Pancreas (tissue), 10 donors: Measurements from ENCODE around the gene TRAF7. TPM values are rescaled to one million over a fixed set of nuclear protein-coding genes. Genes with fewer than 3 reads are reported as not detected.

ENCODE experiments used
- ATAC-seq, 4 donors: fragments of 200-7000 bp; cut with Tn5 transposase; one replicate each; pipeline versions ENCODE4 v1.8.0 to v1.9.1; 2020; ENCODE audit warnings: mild to moderate bottlenecking in 4 of 4, moderate library complexity in 4 of 4
- DNase-seq, 6 donors: peaks; one replicate each; pipeline ENCODE4 v3.0.0-alpha.2; 2020
- FAIRE-seq: peaks from 2 replicates; lab custom pipeline; 2012; peaks lifted over from hg19 to GRCh38; lab: Jason Lieb, UNC
- H3K27ac ChIP-seq, 4 donors: fragments of 200-600 bp; sonication (generic); 1 replicate in 3 of 4; 2 replicates in 1 of 4; pipeline versions ENCODE4 v1.5.0 to v1.8.0; 2020
- H3K27me3 ChIP-seq, 4 donors: fragments of 200-600 bp; one replicate each; pipeline ENCODE4 v1.8.0; 2021
- H3K36me3 ChIP-seq, 3 donors: fragments of 200-600 bp; sonication (generic) in 1 of 3; one replicate each; pipeline versions ENCODE4 v1.5.0 to v1.8.0; 2020 to 2021
- H3K4me1 ChIP-seq, 3 donors: fragments of 200-600 bp; one replicate each; pipeline ENCODE4 v1.8.0; 2021
- H3K4me3 ChIP-seq, 4 donors: fragments of 200-600 bp; sonication (generic) in 2 of 4; one replicate each; pipeline versions ENCODE4 v1.5.0 to v1.8.0; 2020 to 2021
- H3K9me3 ChIP-seq, 4 donors: fragments of 200-600 bp; one replicate each; pipeline ENCODE4 v1.8.0; 2021
- CTCF ChIP-seq, 4 donors: fragments of 200-600 bp; sonication (generic) in 3 of 4; IDR thresholded peaks; one replicate each; pipeline versions ENCODE4 v1.5.0 to v1.8.0; 2021; ENCODE audit warnings: antibody characterized with exemption in 4 of 4
- WGBS, 2 donors: extraction: QIAGEN DNeasy Blood & Tissue Kit; methylation state at CpG; one replicate each; pipeline ENCODE4 v1.1.7; 2013; 5-methylcytosine and 5-hydroxymethylcytosine counted together
- intact Hi-C, 3 donors: fragments of 100-400 bp; cut with DNase I; formaldehyde crosslinking; loops; one replicate each; pipeline versions ENCODE4 v1.11.1 to v1.14.2; 2022
- polyA plus RNA-seq, 2 donors: library from polyadenylated mRNA; stranded (reverse); fragments of 200-250 nt; gene quantifications; one replicate each; pipeline ENCODE4 v1.2.3, GENCODE V29; 2013
- total RNA-seq, 6 donors: library from RNA; stranded (reverse); fragmentation: NEBNext Ultra II Directional in 4 of 6; extraction: Animal tissue kit (Norgen Biotek cat#: 25700) in 4 of 6; gene quantifications; one replicate each; pipeline versions ENCODE4 v1.2.1 to v1.2.4, GENCODE V29; 2021 to 2023
- donor health status: healthy with polysubstance abuse.
- donor health status: DM: no; HTN: no; CAD: no; lungs with moderate emphysema.
- donor health status: DM: no; HTN: no; CAD: no.
- donor health status: control.
- donor health status: control.
- donor health status: Bipolar disorder and iron deficiency.
- donor health status: DM: yes; HTN: yes; CAD: no.
- donor health status: DM: no; HTN: no; CAD: no.
- donor health status: DM: no; HTN: no; CAD: no.
- donor health status: DM: yes; HTN: yes; CAD: no.

TRAF7 gene
- total and polyA plus RNA-seq, 8 donors, result 24.5 to 45.1 (median 34.5) TPM

- DNase-seq, result no peak
- H3K36me3 ChIP-seq, result peaks cover 0 to 23% (median 5%) of the 10 kb centered on the region in 3 donors
- WGBS, 2 donors, result 79 to 82% methylated on average over 13 of the region's 13 CpGs
- H3K27ac ChIP-seq, result peak overlapping the region; percentile 90 to 95 (median 94)
- peak overlapping the region; percentile 65 to 93 (median 85) for H3K4me3 ChIP-seq
- TF ChIP-seq CTCF (IDR thresholded peaks at IDR 0.05), result no peak
- intact Hi-C loops, result no loop called here
- no peak for ATAC-seq
- H3K4me1 ChIP-seq, result peaks cover 0 to 8% (median 0%) of the 10 kb centered on the region in 3 donors
- no peaks in the 10 kb centered on the region for H3K27me3 ChIP-seq
- no peak for FAIRE-seq
- no peaks in the 10 kb centered on the region for H3K9me3 ChIP-seq
Measured at GRCh38 chr16:2204416-2205103, 49.0 kb downstream of the TRAF7 start.

DNA sequence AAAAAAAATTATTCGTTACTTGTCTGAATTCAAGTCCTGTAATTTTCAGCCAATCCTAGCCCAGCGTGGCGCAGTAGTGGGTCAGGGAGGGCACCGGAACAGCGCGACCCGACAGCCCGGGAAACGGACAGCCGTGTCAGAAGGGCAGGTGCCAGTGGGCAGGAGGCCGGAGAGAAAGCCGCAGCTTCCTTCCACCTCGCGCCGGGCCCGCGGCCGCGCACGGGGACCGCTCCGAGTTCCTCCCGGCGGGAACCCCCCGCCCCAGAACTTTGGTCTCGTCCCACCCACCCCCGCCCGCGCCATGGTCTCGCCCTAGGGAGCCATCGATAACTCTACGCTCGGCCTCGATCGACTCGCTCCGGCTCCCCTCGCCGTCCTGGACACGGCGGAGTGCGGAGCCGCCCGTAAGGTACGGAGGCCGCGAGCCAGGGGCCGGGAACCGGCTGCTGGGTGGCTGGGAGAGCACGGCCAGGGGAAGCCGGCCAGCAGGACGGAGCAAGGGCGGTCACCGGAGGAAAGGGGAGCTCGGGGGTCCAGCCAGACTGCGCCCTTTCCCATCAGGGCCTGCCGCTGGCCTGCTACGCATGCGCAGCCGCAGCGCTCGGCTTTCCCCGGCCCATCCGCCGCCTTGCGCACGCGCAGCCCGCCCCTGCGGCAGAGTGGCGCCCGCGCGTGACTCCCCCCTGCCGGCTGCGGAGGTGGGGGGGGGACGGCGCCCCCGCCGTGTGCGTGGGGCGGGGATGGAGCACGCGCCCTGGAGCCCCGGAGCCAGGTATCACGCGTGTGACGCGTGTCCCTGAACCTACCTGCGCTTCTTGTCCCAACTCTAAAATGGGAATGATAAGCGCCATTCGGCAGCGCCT is 49.8 kb downstream of the TRAF7 start, which contains the start of gene MLST8:
Gene MLST8, plus strand, starts transcription at position 351 of the 863 bp plus-strand sequence. CDS start 632 bp downstream, outside the sequence.
- H3K27me3 ChIP-seq, result no peaks in the 10 kb centered on the region
- H3K9me3 ChIP-seq, result no peaks in the 10 kb centered on the region
- peak within 1 kb of the TSS; percentile 65 to 93 (median 85) for H3K4me3 ChIP-seq
- ATAC-seq, result peak; percentile 91 to 96 (median 94)
- TF ChIP-seq CTCF (IDR thresholded peaks at IDR 0.05), result no peak
- peak; percentile 81 to 95 (median 88) for DNase-seq
- no peak for FAIRE-seq
- WGBS, 2 donors, result 0 to 1% methylated on average over 63 to 93 of the region's 93 CpGs
- H3K4me1 ChIP-seq, result peaks cover 0 to 8% (median 0%) of the 10 kb centered on the region in 3 donors
- H3K36me3 ChIP-seq, result peaks cover 0 to 23% (median 5%) of the 10 kb centered on the region in 3 donors
- intact Hi-C loops, result no loop called here
- peak within 1 kb of the TSS; percentile 90 to 95 (median 94) for H3K27ac ChIP-seq

GRCh38 chr16:2205967-2206313 is 50.4 kb downstream of the TRAF7 start:
- H3K4me1 ChIP-seq, result peaks cover 0 to 8% (median 0%) of the 10 kb centered on the region in 3 donors
- intact Hi-C loops, result no loop called here
- no peak for FAIRE-seq

GRCh38 chr16:2206420-2206779 is 50.8 kb downstream of the TRAF7 start:
- H3K4me3 ChIP-seq, result peak overlapping the region in 3 of 4 donors; percentile 83 to 93 (median 87)
- ATAC-seq (no peak), DNase-seq (peak in 1 of 6 donors; percentile 69), FAIRE-seq (no peak)
- no peaks in the 10 kb centered on the region for H3K9me3 ChIP-seq
- TF ChIP-seq CTCF (IDR thresholded peaks at IDR 0.05), result no peak
- H3K36me3 ChIP-seq, result peaks cover 0 to 23% (median 5%) of the 10 kb centered on the region in 3 donors
- 69 to 77% methylated on average over 18 of the region's 18 CpGs for WGBS, 2 donors
- H3K27me3 ChIP-seq, result no peaks in the 10 kb centered on the region
- intact Hi-C loops, result no loop called here
- H3K27ac ChIP-seq, result no peak overlapping the region
- H3K4me1 ChIP-seq, result peaks cover 0 to 8% (median 0%) of the 10 kb centered on the region in 3 donors

More at GRCh38 chr16:2205967-2206313, 50.4 kb downstream of the TRAF7 start:
- H3K9me3 ChIP-seq, result no peaks in the 10 kb centered on the region
- WGBS, 2 donors, result 6 to 8% methylated on average over 16 of the region's 16 CpGs
- H3K27me3 ChIP-seq, result no peaks in the 10 kb centered on the region
- peaks cover 0 to 23% (median 5%) of the 10 kb centered on the region in 3 donors for H3K36me3 ChIP-seq
- DNase-seq (peak in 3 of 6 donors; percentile 49 to 87 (median 67)), ATAC-seq (peak; percentile 5 to 16 (median 11))
- H3K4me3 ChIP-seq, result peak overlapping the region; percentile 65 to 93 (median 85)
- no peak for TF ChIP-seq CTCF (IDR thresholded peaks at IDR 0.05)
- peak overlapping the region; percentile 90 to 95 (median 94) for H3K27ac ChIP-seq
